IPS DF 4.7 (cell line): ENCODE data around the gene SNN.

Experiments used
- DNase-seq: peaks from one replicate; pipeline ENCODE4 v3.0.0-alpha.2; 2013; ENCODE audit warnings: low spot score; ENCODE audit errors: extremely low read depth

The SNN gene

DNA sequence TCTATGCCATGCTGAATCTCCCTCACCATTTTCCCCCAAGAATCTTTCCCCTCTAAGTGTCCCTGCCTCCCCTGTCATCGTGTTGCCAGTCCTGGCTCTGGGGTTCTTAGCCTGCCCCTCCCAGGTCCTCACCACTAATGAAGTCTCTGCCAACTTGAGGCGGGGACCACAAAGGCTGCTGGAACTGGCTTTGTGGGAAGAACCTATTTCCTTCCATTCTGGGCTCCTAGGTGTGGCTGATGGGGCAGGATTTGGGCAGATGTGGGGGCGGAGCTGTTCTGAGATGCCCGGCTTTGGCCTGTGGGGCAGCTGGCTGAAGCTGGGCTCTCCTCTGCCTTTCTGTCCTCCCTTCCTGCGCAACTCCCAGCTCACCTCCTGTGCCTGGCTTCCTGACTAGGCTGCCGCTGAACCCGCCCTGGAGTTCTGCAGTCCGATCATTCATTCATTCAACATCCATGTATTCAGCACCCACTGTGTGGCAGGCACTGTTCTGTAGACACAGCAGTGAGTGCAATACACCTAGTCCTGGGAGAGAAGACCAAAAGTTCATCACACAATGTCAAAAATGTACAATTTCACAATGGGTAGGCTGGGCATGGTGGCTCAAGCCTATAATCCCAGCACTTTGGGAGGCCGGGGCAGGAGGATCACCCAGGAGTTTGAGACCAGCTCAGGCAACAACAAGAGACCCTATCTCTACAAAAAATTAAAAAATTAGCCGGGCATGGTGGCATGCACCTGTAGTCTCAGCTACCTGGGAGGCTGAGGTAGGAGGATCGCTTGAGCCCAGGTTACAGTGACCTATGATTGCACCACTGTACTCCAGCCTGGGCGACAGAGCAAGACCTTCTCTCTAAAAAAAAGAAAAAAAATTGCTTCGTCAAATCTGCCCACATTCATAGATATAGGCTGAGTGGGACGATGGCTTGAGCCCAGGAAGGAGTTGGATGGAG is 1.9 kb upstream of the SNN start:
- DNase-seq, result no peak

- DNase-seq, result no peak
Measured at GRCh38 chr16:11667221-11667823, 933 bp upstream of the SNN start.

DNA sequence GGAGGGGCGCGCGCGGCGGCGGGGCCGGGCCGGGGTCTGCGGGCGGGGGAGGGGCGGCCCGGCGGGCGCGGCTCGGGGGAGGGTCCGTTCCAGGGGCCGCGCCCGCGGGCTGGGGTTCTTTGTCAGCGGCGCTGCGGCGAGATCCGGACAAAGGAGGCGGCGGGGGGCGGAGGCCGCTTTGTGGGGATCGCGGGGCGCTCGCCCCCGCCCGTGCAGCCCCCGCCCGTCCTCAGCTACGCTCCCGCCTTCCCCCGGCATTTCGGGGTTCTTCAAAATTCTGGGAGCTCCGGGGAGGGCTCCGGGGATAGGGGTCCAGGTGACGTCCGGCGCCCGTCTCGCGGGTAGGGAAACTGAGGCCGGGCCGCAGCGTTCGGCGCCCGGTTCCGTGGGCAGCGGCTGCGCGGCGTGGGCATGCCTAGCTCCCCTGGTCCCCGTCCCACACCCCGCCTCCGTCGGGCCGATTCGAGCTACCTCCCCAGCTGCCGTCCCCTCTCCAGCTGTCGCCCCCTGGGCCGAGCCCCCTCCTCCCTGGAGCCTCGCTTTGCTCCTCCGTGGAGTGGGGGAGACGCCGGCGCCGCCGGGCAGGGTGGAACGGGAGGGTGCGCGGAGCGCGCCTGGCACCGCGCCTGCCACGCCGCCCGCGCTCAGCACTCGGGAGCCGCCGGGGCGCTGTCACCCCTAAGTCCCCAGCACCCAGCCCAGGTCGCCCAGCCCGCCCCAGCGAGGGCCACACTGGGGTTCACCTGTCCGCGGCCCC is 546 bp downstream of the SNN start:
- DNase-seq, result no peak

- DNase-seq, result no peak
Measured at GRCh38 chr16:11669380-11670146, 1.3 kb downstream of the SNN start.

DNA sequence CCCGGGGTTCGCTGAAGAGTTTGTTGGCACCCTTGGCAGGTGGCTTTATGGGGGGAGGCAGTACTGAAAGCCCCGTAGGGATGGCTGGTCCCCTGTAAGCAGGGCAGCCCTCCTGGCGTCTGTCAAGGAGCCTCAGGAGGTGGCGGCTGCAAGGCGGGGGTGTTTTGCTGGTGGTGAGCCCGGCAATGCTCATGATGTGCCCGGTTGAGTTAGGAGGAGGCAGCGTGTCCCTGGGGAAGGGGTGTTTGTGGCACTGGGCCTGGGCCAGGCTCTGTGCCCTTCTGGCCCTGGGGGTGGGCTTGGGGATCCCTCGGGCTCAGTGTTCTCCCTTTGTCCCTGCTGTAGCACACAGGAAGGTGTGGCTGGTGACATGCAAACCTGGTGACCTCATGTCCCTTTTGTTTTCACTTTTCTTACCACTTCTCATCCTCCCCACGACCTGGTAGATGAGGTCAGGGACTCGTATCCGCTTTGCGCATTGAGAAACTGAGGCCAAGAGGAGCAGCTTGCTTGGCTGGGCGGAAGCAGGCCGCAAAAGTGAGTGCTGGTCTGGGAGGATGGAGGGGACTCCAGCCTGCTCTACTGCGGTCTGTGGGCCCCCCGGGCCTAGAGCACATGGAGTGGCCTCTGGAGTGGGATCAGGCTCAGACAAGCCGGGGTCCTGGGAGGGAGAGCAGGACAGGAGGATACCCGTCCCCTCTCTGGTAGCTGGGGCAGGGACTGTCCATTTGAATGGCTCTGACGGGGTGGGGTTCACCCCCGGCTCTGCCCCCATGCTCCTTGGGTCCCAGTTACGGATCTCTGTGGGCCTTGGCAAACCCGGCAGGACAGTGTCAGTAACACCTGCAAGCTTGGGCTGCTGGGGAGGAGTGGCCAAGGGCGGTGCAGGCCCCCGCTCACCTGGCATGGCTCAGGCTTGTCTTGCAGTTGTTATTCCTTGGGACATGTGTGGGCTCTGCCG is 2.2 kb downstream of the SNN start:
- no peak for DNase-seq

DNA sequence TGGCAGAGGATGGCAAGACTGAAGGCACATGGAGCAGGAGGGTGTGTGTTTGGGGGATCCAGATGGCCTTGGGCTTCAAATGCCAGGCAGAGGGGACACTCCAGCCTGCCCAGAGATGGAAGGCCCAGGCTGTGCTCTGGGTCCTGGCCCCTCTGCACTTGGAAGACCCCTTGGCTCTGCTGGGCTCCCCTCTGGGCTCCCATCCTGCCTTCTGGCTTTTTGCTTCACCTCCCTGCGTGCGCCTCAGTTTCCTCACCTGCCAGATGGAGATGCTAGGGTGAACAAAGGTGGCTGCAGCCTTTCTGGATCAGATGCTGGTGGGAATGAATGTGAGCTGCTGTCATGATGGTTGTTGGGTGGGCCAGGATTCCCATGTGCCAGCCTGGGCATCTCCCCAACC is 3.0 kb downstream of the SNN start:
- DNase-seq, result no peak

- DNase-seq, result no peak
Measured at GRCh38 chr16:11671676-11672075, 3.4 kb downstream of the SNN start.

DNA sequence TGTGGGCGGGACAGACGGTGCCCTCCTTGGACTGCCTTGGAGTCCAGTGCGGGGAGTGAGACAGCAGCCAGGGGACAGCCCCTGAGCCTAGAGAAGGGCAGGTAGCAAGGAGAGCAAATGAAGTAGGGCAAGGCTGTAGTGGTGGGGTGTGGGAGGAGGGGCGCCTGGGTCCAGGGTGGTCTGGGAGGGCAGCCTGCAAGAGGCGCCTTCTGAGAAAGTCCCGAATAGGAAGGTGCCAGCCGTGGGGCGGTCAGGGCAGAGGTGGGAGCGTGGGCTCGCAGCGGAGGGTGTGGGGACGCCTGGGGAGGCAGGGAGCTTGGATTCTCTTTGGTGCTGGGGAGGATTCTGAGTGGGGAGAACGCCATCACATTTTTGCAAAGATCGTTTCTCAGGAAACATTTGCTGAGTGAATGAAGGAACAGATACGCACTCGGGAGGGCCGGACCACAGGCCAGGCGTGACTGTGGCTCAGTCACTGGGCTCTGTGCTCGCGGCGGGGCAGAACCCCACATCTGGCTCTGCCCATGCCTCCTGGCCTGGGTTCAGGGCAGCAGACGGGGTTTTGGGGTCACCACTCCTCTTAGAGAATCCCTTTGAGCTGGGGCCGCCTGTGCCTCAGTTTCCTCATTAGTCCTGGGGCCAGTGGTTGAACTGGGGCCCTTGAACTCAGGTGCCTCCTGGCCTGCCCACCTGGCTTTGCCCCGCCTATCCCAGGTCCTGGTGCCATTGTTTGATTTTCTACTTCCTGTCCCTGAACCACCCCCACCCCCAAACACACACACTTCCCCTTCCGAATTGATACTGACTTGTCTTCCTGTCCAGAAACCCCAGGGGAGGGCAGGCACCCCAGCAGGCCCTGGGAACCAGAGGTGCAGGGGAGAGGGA is 4.2 kb downstream of the SNN start:
- no peak for DNase-seq

DNA sequence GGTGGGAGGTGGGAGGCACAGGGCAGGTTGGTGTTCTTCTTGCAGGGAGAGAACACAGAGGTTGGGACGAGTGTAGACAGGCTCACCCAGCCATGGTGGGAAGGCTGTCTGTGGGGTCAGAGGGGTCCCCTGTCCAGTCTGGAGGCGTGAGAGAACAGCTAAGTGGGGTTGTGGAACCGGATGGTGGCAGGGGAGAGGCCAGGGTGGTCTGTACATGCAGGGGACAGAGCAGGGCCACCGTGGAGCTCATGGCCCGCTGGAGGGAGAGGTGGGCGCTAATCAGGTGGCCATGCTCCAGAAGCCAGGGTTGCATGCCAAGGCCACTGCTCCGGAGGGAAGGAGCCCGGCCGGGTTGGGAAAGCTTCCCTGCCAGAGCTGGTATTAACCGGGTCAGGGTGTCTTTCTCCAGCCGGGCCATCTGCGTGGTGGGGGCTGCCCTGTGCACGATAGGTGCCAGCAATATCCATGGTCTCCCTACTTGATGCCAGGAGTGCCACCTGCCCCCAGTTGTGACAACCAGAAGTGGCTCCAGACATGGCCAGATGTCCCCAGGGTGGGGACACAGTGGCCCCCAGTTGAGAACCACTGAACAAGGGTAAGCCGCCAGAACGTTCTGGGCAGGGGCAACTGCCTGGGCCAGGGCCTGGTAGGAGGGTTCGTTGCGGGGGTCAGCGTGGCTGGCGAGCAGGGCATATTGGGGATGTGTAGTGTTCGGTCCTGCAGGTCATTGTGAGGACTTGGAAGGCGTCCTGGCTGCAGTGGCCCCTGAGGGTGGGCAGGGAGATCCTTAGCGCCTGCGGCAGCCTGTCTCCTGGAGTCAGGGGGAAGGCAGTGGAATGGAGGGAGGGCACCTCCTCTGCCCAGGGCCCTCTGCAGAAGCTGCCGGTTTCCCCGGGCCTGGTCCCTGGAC is 5.1 kb downstream of the SNN start:
- DNase-seq, result no peak

GRCh38 chr16:11674001-11674817 is 6.0 kb downstream of the SNN start:
- no peak for DNase-seq

GRCh38 chr16:11674818-11675560 is 6.7 kb downstream of the SNN start:
- no peak for DNase-seq

DNA sequence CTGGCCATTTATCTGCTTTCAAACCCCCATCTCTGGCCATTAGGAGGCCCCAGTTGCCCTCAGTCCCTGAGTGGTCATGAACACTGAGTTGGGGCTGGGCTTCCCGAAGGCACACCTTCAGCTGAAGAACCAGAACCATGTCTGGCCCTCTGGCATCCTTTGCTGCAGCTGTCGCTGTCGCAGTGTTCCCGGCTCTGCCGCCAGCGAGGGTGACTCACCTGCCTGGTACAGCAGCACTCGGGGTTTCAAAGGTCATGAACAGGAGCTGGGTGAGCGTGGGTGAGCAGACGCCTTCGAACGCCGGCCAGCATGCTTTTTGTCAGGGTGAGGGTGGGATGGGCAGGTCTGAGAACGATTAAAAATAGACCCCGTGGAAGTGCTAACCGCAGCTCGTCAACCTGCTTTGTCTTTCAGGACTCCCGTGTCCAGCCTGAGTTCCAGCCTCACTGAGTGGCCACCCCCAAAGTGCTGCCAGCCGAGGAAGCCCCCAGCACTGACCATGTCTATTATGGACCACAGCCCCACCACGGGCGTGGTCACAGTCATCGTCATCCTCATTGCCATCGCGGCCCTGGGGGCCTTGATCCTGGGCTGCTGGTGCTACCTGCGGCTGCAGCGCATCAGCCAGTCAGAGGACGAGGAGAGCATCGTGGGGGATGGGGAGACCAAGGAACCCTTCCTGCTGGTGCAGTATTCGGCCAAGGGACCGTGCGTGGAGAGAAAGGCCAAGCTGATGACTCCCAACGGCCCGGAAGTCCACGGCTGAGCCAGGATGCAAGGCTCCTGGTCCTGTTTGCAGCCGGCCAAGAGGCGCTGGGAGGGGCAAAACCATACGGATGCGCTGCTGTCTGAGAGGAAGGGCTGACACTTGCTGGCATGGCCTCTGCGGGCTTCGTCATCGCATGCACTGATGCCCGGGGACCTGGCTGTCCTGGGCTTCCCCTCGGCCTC is 7.6 kb downstream of the SNN start:
- no peak for DNase-seq

DNA sequence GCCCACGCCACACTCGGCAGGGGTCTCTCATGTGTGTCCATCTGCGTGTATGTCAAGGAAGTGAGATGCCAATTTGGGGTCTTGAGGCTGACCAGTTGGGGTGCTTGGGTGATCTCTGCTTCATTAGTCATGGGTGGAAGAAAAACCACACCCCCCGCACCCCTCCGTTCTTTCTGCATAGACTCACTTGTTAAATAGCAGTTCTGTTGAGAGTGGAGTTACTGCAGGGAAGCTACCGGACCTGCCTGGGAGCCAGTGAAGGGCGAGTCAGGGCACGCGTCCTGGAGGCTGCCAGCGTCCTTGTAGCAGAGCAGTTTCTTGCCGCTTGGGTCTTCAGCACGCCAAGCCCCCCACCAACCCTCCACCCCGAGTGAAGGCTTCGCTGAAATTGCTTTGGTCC is 8.5 kb downstream of the SNN start:
- no peak for DNase-seq

GRCh38 chr16:11677451-11677951 is 9.2 kb downstream of the SNN start:
- DNase-seq, result no peak
